ENCODE data around the gene UBASH3B. TPM values are rescaled to one million over a fixed set of nuclear protein-coding genes. Genes with fewer than 3 reads are reported as not detected.

Gene UBASH3B
- total RNA-seq, 1 donor, result 21.4 TPM

DNA sequence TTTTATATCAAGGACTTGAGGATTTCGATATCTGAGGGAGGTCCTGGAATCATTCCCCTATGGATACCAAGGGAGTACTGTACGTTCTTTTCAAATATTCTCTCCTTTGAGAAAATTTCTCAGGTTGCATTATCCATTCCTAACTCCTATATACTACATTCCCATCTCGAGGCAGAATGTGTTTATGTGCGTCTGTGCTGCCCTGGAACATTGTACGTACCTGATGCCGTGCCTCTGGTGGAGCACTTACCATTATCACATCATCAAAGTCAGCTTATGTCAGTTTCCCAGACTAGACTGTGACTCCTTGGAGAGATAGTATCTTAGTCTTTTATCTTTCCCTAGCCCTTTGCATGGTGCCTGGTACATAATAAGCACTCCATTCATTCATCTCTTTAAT is 21.7 kb downstream of the UBASH3B start:
- Histone ChIP-seq H3K79me2 (ENCODE audit: insufficient read depth, low read length) (peaks cover 92% of the 10 kb centered on the region), H3K9me3 (ENCODE audit: low read depth, low read length) (no peaks in the 10 kb centered on the region), H3K4me2 (ENCODE audit: insufficient read depth, low read length) (no peak overlapping the region), H3K4me1 (ENCODE audit: insufficient read depth, low read length) (peaks cover 22% of the 10 kb centered on the region), H3K36me3 (ENCODE audit: insufficient read depth, low read length) (peaks cover 3% of the 10 kb centered on the region), H3K4me3 (ENCODE audit: insufficient read depth, low read length) (no peak overlapping the region), H3K27me3 (ENCODE audit: insufficient read depth, low read length) (no peaks in the 10 kb centered on the region), H3K27ac (ENCODE audit: low read depth, low read length) (no peak overlapping the region), H4K20me1 (ENCODE audit: insufficient read depth, low read length) (peaks cover 22% of the 10 kb centered on the region), H2AFZ (ENCODE audit: low read length) (no peak overlapping the region)
- TF ChIP-seq, protein P1, sequence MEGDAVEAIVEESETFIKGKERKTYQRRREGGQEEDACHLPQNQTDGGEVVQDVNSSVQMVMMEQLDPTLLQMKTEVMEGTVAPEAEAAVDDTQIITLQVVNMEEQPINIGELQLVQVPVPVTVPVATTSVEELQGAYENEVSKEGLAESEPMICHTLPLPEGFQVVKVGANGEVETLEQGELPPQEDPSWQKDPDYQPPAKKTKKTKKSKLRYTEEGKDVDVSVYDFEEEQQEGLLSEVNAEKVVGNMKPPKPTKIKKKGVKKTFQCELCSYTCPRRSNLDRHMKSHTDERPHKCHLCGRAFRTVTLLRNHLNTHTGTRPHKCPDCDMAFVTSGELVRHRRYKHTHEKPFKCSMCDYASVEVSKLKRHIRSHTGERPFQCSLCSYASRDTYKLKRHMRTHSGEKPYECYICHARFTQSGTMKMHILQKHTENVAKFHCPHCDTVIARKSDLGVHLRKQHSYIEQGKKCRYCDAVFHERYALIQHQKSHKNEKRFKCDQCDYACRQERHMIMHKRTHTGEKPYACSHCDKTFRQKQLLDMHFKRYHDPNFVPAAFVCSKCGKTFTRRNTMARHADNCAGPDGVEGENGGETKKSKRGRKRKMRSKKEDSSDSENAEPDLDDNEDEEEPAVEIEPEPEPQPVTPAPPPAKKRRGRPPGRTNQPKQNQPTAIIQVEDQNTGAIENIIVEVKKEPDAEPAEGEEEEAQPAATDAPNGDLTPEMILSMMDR (IDR thresholded peaks at IDR 0.05; ENCODE audit: extremely low read depth, low read depth, low read length), result no peak
- DNase-seq (ENCODE audit: insufficient read length, low spot score, missing footprints), result no peak

DNA sequence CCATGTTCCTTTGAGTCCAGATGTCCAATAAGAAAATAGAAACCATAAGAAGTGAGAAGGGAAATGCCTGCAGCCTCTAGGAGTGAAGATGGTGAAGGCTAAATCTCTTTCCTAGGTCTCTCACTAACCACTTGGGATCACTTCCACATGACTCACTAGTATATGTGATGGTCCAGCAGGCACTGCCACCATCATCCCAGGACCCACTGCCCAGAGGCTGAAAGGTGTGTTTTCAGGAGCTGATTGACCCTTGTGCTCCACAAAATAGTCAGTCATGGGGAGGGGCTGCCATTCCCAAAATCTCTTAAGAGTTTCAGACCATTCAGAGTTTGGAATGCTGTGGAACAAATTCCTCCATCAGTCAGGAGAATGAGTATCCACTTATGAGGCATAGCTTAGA is 22.9 kb downstream of the UBASH3B start:
- TF ChIP-seq, protein P1 (IDR thresholded peaks at IDR 0.05; ENCODE audit: extremely low read depth, low read depth, low read length), result no peak
- Histone ChIP-seq H2AFZ (ENCODE audit: low read length) (no peak overlapping the region), H3K79me2 (ENCODE audit: insufficient read depth, low read length) (peaks cover 92% of the 10 kb centered on the region), H4K20me1 (ENCODE audit: insufficient read depth, low read length) (peaks cover 22% of the 10 kb centered on the region), H3K36me3 (ENCODE audit: insufficient read depth, low read length) (peaks cover 3% of the 10 kb centered on the region), H3K4me1 (ENCODE audit: insufficient read depth, low read length) (peaks cover 17% of the 10 kb centered on the region), H3K9me3 (ENCODE audit: low read depth, low read length) (no peaks in the 10 kb centered on the region), H3K4me2 (ENCODE audit: insufficient read depth, low read length) (no peak overlapping the region), H3K27me3 (ENCODE audit: insufficient read depth, low read length) (no peaks in the 10 kb centered on the region), H3K4me3 (ENCODE audit: insufficient read depth, low read length) (no peak overlapping the region), H3K27ac (ENCODE audit: low read depth, low read length) (no peak overlapping the region)
- no peak for DNase-seq (ENCODE audit: insufficient read length, low spot score, missing footprints)

DNA sequence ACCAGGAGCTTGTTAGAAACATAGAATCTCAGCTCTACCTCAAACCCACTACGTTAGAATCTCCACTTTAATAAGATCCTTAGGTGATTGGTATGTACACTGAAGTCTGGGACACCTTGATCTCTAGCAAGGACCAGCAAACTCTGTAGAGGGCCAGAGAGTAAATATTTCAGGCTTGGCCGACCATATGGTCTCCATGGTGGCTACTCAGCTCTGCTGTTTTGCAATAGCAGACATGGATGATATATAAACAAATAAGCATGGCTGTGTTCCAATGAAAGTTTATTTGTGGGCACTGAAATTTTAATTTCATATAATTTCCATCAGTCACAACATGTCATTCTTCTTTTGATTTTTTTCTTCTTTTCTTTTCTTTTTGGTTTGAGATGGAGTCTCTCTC is 23.9 kb downstream of the UBASH3B start:
- H4K20me1 ChIP-seq (ENCODE audit: insufficient read depth, low read length), result peaks cover 28% of the 10 kb centered on the region
- no peak overlapping the region for H3K4me3 ChIP-seq (ENCODE audit: insufficient read depth, low read length)
- H3K9me3 ChIP-seq (ENCODE audit: low read depth, low read length), result no peaks in the 10 kb centered on the region
- H3K79me2 ChIP-seq (ENCODE audit: insufficient read depth, low read length), result peaks cover 93% of the 10 kb centered on the region
- peaks cover 17% of the 10 kb centered on the region for H3K4me1 ChIP-seq (ENCODE audit: insufficient read depth, low read length)
- DNase-seq (ENCODE audit: insufficient read length, low spot score, missing footprints), result no peak
- peaks cover 5% of the 10 kb centered on the region for H3K36me3 ChIP-seq (ENCODE audit: insufficient read depth, low read length)
- H2AFZ ChIP-seq (ENCODE audit: low read length), result no peak overlapping the region
- no peaks in the 10 kb centered on the region for H3K27me3 ChIP-seq (ENCODE audit: insufficient read depth, low read length)
- TF ChIP-seq, protein P1 (IDR thresholded peaks at IDR 0.05; ENCODE audit: extremely low read depth, low read depth, low read length), result no peak
- H3K27ac ChIP-seq (ENCODE audit: low read depth, low read length), result no peak overlapping the region
- H3K4me2 ChIP-seq (ENCODE audit: insufficient read depth, low read length), result no peak overlapping the region

DNA sequence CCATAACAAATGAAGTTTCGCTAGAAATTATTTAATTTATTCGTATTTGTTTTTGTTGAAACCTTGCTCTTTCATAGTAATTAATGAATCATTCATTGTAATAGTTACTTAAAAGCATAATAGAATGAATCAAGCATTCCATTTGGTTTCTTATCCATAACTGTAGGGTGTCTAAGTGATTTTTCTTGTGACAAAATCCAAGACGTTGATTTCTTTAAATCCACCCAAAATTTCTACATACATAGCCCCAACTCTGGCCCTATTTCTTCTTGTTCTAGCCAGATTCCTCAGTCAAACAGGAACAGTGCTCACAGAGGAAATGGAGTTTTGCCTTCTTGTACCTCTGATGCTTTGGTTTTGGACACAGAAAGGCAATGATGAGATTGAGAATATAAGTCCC is 25.5 kb downstream of the UBASH3B start:
- H3K4me2 ChIP-seq (ENCODE audit: insufficient read depth, low read length), result peak overlapping the region; percentile 10
- H3K27ac ChIP-seq (ENCODE audit: low read depth, low read length), result peak overlapping the region; percentile 21
- peaks cover 89% of the 10 kb centered on the region for H3K79me2 ChIP-seq (ENCODE audit: insufficient read depth, low read length)

More for the DNA sequence above, 25.5 kb downstream of the UBASH3B start:
- Histone ChIP-seq H3K36me3 (ENCODE audit: insufficient read depth, low read length) (peaks cover 5% of the 10 kb centered on the region), H2AFZ (ENCODE audit: low read length) (no peak overlapping the region), H3K4me1 (ENCODE audit: insufficient read depth, low read length) (peaks cover 22% of the 10 kb centered on the region), H3K4me3 (ENCODE audit: insufficient read depth, low read length) (no peak overlapping the region), H3K9me3 (ENCODE audit: low read depth, low read length) (no peaks in the 10 kb centered on the region), H4K20me1 (ENCODE audit: insufficient read depth, low read length) (peaks cover 23% of the 10 kb centered on the region), H3K27me3 (ENCODE audit: insufficient read depth, low read length) (no peaks in the 10 kb centered on the region)
- no peak for DNase-seq (ENCODE audit: insufficient read length, low spot score, missing footprints)
- TF ChIP-seq, protein P1 (IDR thresholded peaks at IDR 0.05; ENCODE audit: extremely low read depth, low read depth, low read length), result no peak

Measured in osteoblast (primary cell).